ENCODE data around the gene ADCY10.
A peak's percentile ranks its signal among the peaks of the same experiment; 100 is the strongest.

Gene ADCY10

GRCh38 chr1:167943541-167943940, 29.6 kb upstream of the ADCY10 start:
- TF ChIP-seq CTCF (IDR thresholded peaks at IDR 0.05; ENCODE audit: low read depth, low read length): no peak

GRCh38 chr1:167940264-167940663, 26.3 kb upstream of the ADCY10 start:
- no peak for TF ChIP-seq CTCF (IDR thresholded peaks at IDR 0.05; ENCODE audit: low read depth, low read length)
- no peak overlapping the region for H3K4me3 ChIP-seq (ENCODE audit: low read depth, low read length)

More at GRCh38 chr1:167943541-167943940, 29.6 kb upstream of the ADCY10 start:
- no peak overlapping the region for H3K4me3 ChIP-seq (ENCODE audit: low read depth, low read length)

GRCh38 chr1:167938080-167938636, 24.2 kb upstream of the ADCY10 start:
- no peak for TF ChIP-seq CTCF (IDR thresholded peaks at IDR 0.05; ENCODE audit: low read depth, low read length)
- peak overlapping the region; percentile 96 for H3K4me3 ChIP-seq (ENCODE audit: low read depth, low read length)

GRCh38 chr1:167937709-167938010, 23.7 kb upstream of the ADCY10 start:
- no peak for TF ChIP-seq CTCF (IDR thresholded peaks at IDR 0.05; ENCODE audit: low read depth, low read length)
- H3K4me3 ChIP-seq (ENCODE audit: low read depth, low read length): peak overlapping the region; percentile 96

- peak within 1 kb of the TSS; percentile 96 for H3K4me3 ChIP-seq (ENCODE audit: low read depth, low read length)
- TF ChIP-seq CTCF (IDR thresholded peaks at IDR 0.05; ENCODE audit: low read depth, low read length): no peak
These were observed 23.2 kb upstream of the ADCY10 start, which contains the start of gene MPC2 for GRCh38 chr1:167936930-167937708. Gene MPC2, minus strand, starts transcription at chr1:167937072. Its CDS starts 1,231 bp downstream, at chr1:167935841.

GRCh38 chr1:167936068-167936929, 22.4 kb upstream of the ADCY10 start, which contains the start of gene DCAF6:
Gene DCAF6, plus strand, starts transcription at chr1:167936683. Its CDS starts 229 bp downstream, at chr1:167936912.
- peak within 1 kb of the TSS; percentile 96 for H3K4me3 ChIP-seq (ENCODE audit: low read depth, low read length)
- no peak for TF ChIP-seq CTCF (IDR thresholded peaks at IDR 0.05; ENCODE audit: low read depth, low read length)
